Fibroblast of lung (primary cell): Measurements from ENCODE around the gene ARHGAP12. TPM values are rescaled to one million over a fixed set of nuclear protein-coding genes. Genes with fewer than 3 reads are reported as not detected.
"Not testable (repeated sequence)": the region's sequence is repeated elsewhere in the genome, so short reads cannot be mapped to it uniquely, and the experiment has no call there.

ENCODE experiments used
- DNase-seq, 2 donors: peaks; one replicate each; pipeline versions ENCODE4 v3.0.0 to v3.0.0-alpha.2; 2010; ENCODE audit warnings: low read depth in 2 of 2
- H2AFZ ChIP-seq: 2 replicates; pipeline ENCODE4 v1.5.1; 2012; ENCODE audit warnings: low read length, control low read depth, inconsistent platforms
- H3K27ac ChIP-seq: 2 replicates; pipeline ENCODE4 v1.5.1; 2011; ENCODE audit warnings: low read length, control low read depth; ENCODE audit not compliant: insufficient read depth
- H3K27me3 ChIP-seq: 2 replicates; pipeline ENCODE4 v1.5.1; 2011; ENCODE audit warnings: mild to moderate bottlenecking, low read length; ENCODE audit not compliant: control insufficient read depth, insufficient read depth
- H3K36me3 ChIP-seq: 2 replicates; pipeline ENCODE4 v1.5.1; 2011; ENCODE audit warnings: low read length; ENCODE audit not compliant: control insufficient read depth, insufficient read depth
- H3K4me1 ChIP-seq: 2 replicates; pipeline ENCODE4 v1.5.1; 2011; ENCODE audit warnings: low read length; ENCODE audit not compliant: control insufficient read depth, insufficient read depth; ENCODE audit errors: extremely low read depth
- H3K4me2 ChIP-seq: 2 replicates; pipeline ENCODE4 v1.5.1; 2011; ENCODE audit warnings: low read length, control low read depth; ENCODE audit not compliant: insufficient read depth; ENCODE audit errors: extremely low read depth
- H3K4me3 ChIP-seq, 4 experiments: fragments of 200-600 bp in 1 of 4; sonication (generic) in 1 of 4; replicated peaks in 1 of 4; 2 replicates each; pipeline ENCODE4 v1.5.1; 2011 to 2016; ENCODE audit warnings: low read length in 4 of 4, low read depth in 3 of 4, mild to moderate bottlenecking in 3 of 4, control low read depth in 2 of 4, inconsistent platforms in 1 of 4, mixed read lengths in 1 of 4; ENCODE audit not compliant: insufficient read depth in 1 of 4; ENCODE audit errors: control extremely low read depth in 1 of 4
- H3K79me2 ChIP-seq: 2 replicates; pipeline ENCODE4 v1.5.1; 2012; ENCODE audit warnings: mild to moderate bottlenecking, low read length, inconsistent platforms; ENCODE audit not compliant: control insufficient read depth, insufficient read depth
- H3K9ac ChIP-seq: 2 replicates; pipeline ENCODE4 v1.5.1; 2011; ENCODE audit warnings: mild to moderate bottlenecking, low read length, control low read depth; ENCODE audit not compliant: insufficient read depth
- H3K9me3 ChIP-seq: 2 replicates; pipeline ENCODE4 v1.5.1; 2012; ENCODE audit warnings: low read depth, low read length; ENCODE audit not compliant: control insufficient read depth, insufficient read depth
- H4K20me1 ChIP-seq: 2 replicates; pipeline ENCODE4 v1.5.1; 2011; ENCODE audit warnings: low read length; ENCODE audit not compliant: control insufficient read depth, insufficient read depth; ENCODE audit errors: extremely low read depth
- CTCF ChIP-seq, 2 donors: IDR thresholded peaks in 1 of 2; conservative IDR thresholded peaks in 1 of 2; 1 replicate in 1 of 2; 2 replicates in 1 of 2; pipeline ENCODE4 v1.5.1; 2011 to 2012; ENCODE audit warnings: low read length in 2 of 2, control low read depth in 1 of 2, inconsistent platforms in 1 of 2, low read depth in 1 of 2, mild to moderate bottlenecking in 1 of 2
- EZH2 ChIP-seq: IDR thresholded peaks from 2 replicates; pipeline ENCODE4 v1.5.1; 2012; ENCODE audit warnings: low read length, control low read depth, mild to moderate bottlenecking; ENCODE audit errors: missing control alignments
- polyA plus RNA-seq, 2 donors: library from polyadenylated mRNA; depleted of rRNA in 1 of 2; stranded (reverse) in 1 of 2; unstranded in 1 of 2; fragments of >200 nt; gene quantifications; 2 replicates each; pipeline ENCODE4 v1.2.1, GENCODE V29; 2011 to 2012; ENCODE audit warnings: missing spikeins in 1 of 2
- total RNA-seq: library from RNA; depleted of rRNA; stranded (reverse); fragments of >200 nt; gene quantifications from 2 replicates; pipeline ENCODE4 v1.2.1, GENCODE V29; 2014

The ARHGAP12 gene
- total and polyA plus RNA-seq, 2 donors (not counting 1 experiment from before 2014, with no cell fraction given) = 24.0 to 63.1 TPM

DNA sequence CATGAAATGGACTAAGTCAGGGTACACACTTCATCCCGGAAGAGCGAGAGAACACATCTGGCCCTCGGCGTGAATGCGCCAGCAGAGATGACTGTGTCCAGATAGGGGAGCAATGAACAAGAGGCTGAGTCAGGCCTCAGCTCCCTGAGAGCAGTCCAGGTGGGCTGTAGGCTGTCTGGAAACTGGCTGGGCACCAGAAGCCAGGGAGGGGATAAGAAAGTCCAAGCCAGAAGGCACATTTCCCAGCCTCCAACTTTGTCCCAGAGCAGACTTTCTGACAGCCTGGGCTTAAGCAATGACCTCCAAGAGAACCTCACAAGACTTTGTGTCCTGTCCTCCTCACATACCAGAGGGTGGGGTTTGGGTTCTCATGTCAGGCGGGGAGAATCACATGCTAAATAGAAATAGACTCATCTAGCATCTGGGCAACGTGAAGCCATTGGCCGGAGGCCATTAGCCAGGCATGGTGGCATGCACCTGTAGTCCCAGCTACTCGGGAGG is 157.2 kb downstream of the ARHGAP12 start:
- no peak overlapping the region for H3K4me2 ChIP-seq

GRCh38 chr10:31770307-31770902 is 158.2 kb downstream of the ARHGAP12 start:
- peak overlapping the region; percentile 9 for H3K27ac ChIP-seq
- no peaks in the 10 kb centered on the region for H3K79me2 ChIP-seq
- no peaks in the 10 kb centered on the region for H3K27me3 ChIP-seq
- H3K4me3 ChIP-seq = no peak overlapping the region
- no peaks in the 10 kb centered on the region for H3K36me3 ChIP-seq
- no peak for DNase-seq
- TF ChIP-seq EZH2 = no peak
- TF ChIP-seq CTCF (conservative IDR thresholded peaks at IDR 0.05 in 1 of 2, IDR thresholded peaks at IDR 0.05 in 1 of 2; ENCODE audit: low read depth in 1 of 2, low read length in 2 of 2) = peak; percentile 32 to 56
- no peak overlapping the region for H3K4me2 ChIP-seq
- H3K9me3 ChIP-seq = no peaks in the 10 kb centered on the region
- peaks cover 8% of the 10 kb centered on the region for H3K4me1 ChIP-seq
- H4K20me1 ChIP-seq = no peaks in the 10 kb centered on the region
- H2AFZ ChIP-seq = no peak overlapping the region
- no peak overlapping the region for H3K9ac ChIP-seq

More for the DNA sequence above, 157.2 kb downstream of the ARHGAP12 start:
- H2AFZ ChIP-seq = no peak overlapping the region
- peaks cover 7% of the 10 kb centered on the region for H3K4me1 ChIP-seq
- H3K4me3 ChIP-seq = no peak overlapping the region
- no peaks in the 10 kb centered on the region for H3K9me3 ChIP-seq
- H3K27me3 ChIP-seq = no peaks in the 10 kb centered on the region
- TF ChIP-seq CTCF (conservative IDR thresholded peaks at IDR 0.05 in 1 of 2, IDR thresholded peaks at IDR 0.05 in 1 of 2; ENCODE audit: low read depth in 1 of 2, low read length in 2 of 2) = no peak
- TF ChIP-seq EZH2 = no peak
- peak; percentile 41 to 94 for DNase-seq
- H3K9ac ChIP-seq = no peak overlapping the region
- H3K27ac ChIP-seq = peak overlapping the region; percentile 9
- no peaks in the 10 kb centered on the region for H4K20me1 ChIP-seq
- H3K36me3 ChIP-seq = no peaks in the 10 kb centered on the region
- H3K79me2 ChIP-seq = no peaks in the 10 kb centered on the region

- Histone ChIP-seq H3K27ac (peak overlapping the region; percentile 75), H3K9ac (no peak overlapping the region), H3K4me1 (peaks cover 10% of the 10 kb centered on the region)
Observed at GRCh38 chr10:31769564-31769963, 159.1 kb downstream of the ARHGAP12 start.

GRCh38 chr10:31768935-31769334 is 159.7 kb downstream of the ARHGAP12 start:
- H4K20me1 ChIP-seq, H3K4me3 ChIP-seq, H3K79me2 ChIP-seq, H3K27me3 ChIP-seq, H3K9me3 ChIP-seq, H3K9ac ChIP-seq, H3K36me3 ChIP-seq, H2AFZ ChIP-seq: not testable (repeated sequence)
- H3K27ac ChIP-seq = peak overlapping the region; percentile 75
- peaks cover 10% of the 10 kb centered on the region for H3K4me1 ChIP-seq
- DNase-seq = peak; percentile 66 to 78
- H3K4me2 ChIP-seq = peak overlapping the region; percentile 13

More at GRCh38 chr10:31769564-31769963, 159.1 kb downstream of the ARHGAP12 start:
- Histone ChIP-seq H2AFZ (no peak overlapping the region), H3K36me3 (no peaks in the 10 kb centered on the region), H3K4me2 (peak overlapping the region; percentile 13), H3K9me3 (no peaks in the 10 kb centered on the region), H3K4me3 (no peak overlapping the region), H3K27me3 (no peaks in the 10 kb centered on the region), H3K79me2 (no peaks in the 10 kb centered on the region), H4K20me1 (no peaks in the 10 kb centered on the region)
- TF ChIP-seq CTCF (conservative IDR thresholded peaks at IDR 0.05 in 1 of 2, IDR thresholded peaks at IDR 0.05 in 1 of 2; ENCODE audit: low read depth in 1 of 2, low read length in 2 of 2) = no peak
- TF ChIP-seq EZH2 = no peak
- peak; percentile 39 to 87 for DNase-seq
